Measurements from ENCODE around the gene ARHGAP1. TPM values are rescaled to one million over a fixed set of nuclear protein-coding genes. Genes with fewer than 3 reads are reported as not detected.

ARHGAP1 gene
- total and polyA plus RNA-seq, 2 donors (not counting 3 experiments of a cell fraction or from before 2014, with no cell fraction given) = 30.9 to 58.2 TPM

DNA sequence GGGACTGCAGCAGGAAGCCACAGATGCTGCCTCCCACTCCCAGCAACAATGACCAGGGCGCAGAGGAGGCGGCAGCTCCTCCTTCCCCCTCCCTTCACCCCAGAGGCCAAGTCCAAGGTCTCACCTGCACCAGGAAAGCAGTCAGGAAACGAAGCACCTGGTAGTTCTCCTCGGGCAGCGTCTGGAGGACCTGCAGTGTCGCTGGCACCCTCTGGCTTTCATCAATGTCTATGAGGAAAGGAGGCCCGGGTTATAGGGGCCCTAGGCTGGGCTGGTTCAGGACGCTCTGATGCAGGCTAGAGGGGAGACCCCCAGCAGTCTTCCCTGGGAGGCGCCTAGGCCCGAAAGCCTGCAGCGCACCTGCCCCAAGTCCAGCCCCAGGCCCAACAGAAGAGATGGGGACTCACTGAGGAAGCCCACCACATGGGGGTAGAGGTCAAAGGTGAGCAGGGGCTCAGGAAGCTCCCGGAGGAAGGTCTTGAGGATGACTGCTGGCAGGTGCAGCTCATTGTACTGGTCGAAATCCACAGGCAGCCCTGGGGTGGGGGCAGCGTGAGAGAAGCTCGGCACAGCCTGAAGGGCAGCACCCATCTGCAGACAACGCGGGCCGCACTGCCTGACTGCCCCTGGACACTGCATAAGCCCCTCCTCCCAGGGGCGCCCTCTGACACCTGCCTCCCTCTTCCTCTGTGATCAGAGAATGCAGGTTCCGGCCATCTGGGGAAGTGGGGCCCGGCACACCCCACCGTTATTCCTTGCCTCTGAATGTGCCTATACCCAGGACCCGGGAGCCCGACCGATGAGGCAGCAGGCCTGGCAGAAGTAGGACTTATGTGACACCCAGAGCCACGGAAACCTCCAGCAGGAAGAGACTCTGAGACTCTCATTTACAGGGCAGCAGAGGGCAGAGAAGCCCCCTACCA, 20.9 kb downstream of the ARHGAP1 start:
- Histone ChIP-seq H3K27ac (ENCODE audit: insufficient read depth, low read depth, low read length) (no peak overlapping the region), H3K9me3 (replicated peaks; ENCODE audit: control insufficient read depth, insufficient read depth, low read length) (no peaks in the 10 kb centered on the region), H3K4me2 (ENCODE audit: insufficient read depth, low read length) (no peak overlapping the region), H4K20me1 (replicated peaks; ENCODE audit: control insufficient read depth, extremely low read depth, insufficient read depth, low read length) (no peaks in the 10 kb centered on the region), H3K9ac (replicated peaks; ENCODE audit: extremely low read depth, insufficient read depth, low read length) (no peak overlapping the region), H3K36me3 (ENCODE audit: control insufficient read depth in 2 of 2, extremely low read depth in 1 of 2, insufficient read depth in 2 of 2, low read length in 2 of 2) (peaks cover 0 to 29% of the 10 kb centered on the region in 2 experiments), H3K27me3 (ENCODE audit: control insufficient read depth in 2 of 2, insufficient read depth in 2 of 2, low read length in 2 of 2) (no peaks in the 10 kb centered on the region), H3K4me3 (replicated peaks in 1 of 3; ENCODE audit: insufficient read depth in 1 of 3, low read depth in 1 of 3, low read length in 3 of 3) (no peak overlapping the region), H2AFZ (ENCODE audit: low read depth, low read length) (no peak overlapping the region), H3K4me1 (ENCODE audit: control insufficient read depth, extremely low read depth, insufficient read depth, low read length) (no peaks in the 10 kb centered on the region), H3K79me2 (ENCODE audit: control insufficient read depth, insufficient read depth, low read length) (no peaks in the 10 kb centered on the region), H3K9me1 (replicated peaks; ENCODE audit: control insufficient read depth, extremely low read depth, insufficient read depth, low read length) (no peaks in the 10 kb centered on the region)
- CTCF ChIA-PET = no interaction called here
- intact Hi-C loops (cut with micrococcal nuclease) = no loop called here
- no peak for DNase-seq (ENCODE audit: low read depth, low spot score)
- TF ChIP-seq, protein P1, sequence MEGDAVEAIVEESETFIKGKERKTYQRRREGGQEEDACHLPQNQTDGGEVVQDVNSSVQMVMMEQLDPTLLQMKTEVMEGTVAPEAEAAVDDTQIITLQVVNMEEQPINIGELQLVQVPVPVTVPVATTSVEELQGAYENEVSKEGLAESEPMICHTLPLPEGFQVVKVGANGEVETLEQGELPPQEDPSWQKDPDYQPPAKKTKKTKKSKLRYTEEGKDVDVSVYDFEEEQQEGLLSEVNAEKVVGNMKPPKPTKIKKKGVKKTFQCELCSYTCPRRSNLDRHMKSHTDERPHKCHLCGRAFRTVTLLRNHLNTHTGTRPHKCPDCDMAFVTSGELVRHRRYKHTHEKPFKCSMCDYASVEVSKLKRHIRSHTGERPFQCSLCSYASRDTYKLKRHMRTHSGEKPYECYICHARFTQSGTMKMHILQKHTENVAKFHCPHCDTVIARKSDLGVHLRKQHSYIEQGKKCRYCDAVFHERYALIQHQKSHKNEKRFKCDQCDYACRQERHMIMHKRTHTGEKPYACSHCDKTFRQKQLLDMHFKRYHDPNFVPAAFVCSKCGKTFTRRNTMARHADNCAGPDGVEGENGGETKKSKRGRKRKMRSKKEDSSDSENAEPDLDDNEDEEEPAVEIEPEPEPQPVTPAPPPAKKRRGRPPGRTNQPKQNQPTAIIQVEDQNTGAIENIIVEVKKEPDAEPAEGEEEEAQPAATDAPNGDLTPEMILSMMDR (IDR thresholded peaks at IDR 0.05; ENCODE audit: extremely low read depth in 1 of 2, insufficient read depth in 1 of 2, low read depth in 1 of 2, low read length in 2 of 2) = no peak
- no peak for TF ChIP-seq GATA2 (IDR thresholded peaks at IDR 0.05; ENCODE audit: insufficient read depth, insufficient read length, low read depth, low read length)
- TF ChIP-seq, protein P2, sequence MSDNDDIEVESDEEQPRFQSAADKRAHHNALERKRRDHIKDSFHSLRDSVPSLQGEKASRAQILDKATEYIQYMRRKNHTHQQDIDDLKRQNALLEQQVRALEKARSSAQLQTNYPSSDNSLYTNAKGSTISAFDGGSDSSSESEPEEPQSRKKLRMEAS (IDR thresholded peaks at IDR 0.05; ENCODE audit: insufficient read depth, insufficient read length) = no peak
- no peak for TF ChIP-seq POLR2A (IDR thresholded peaks at IDR 0.05; ENCODE audit: low read depth, low read length)
- no peak for TF ChIP-seq EZH2 (IDR thresholded peaks at IDR 0.05; ENCODE audit: borderline replicate concordance, low read depth, low read length, severe bottlenecking)
- TF ChIP-seq FOS (IDR thresholded peaks at IDR 0.05; ENCODE audit: borderline replicate concordance, insufficient read depth, low read length) = no peak
- TF ChIP-seq JUN (IDR thresholded peaks at IDR 0.05; ENCODE audit: borderline replicate concordance, insufficient read depth, insufficient read length, low read depth) = no peak
- TF ChIP-seq POLR2AphosphoS5 (IDR thresholded peaks at IDR 0.05; ENCODE audit: insufficient read depth, low read depth, low read length) = no peak
- TF ChIP-seq MYC (IDR thresholded peaks at IDR 0.05; ENCODE audit: low read depth, low read length) = no peak
- dilution Hi-C loops (cut with MboI; ENCODE audit: extremely low pct_ligation_motif_present, low sequenced_read_pairs) = no loop called here
- FAIRE-seq = no peak
- no TSS peak for BruUV-seq (replicated peaks)
- POLR2A ChIA-PET = no interaction called here
